Upper lobe of left lung (tissue), 6 donors: ENCODE data around the gene IFNA1. TPM values are rescaled to one million over a fixed set of nuclear protein-coding genes. Genes with fewer than 3 reads are reported as not detected.
"Not testable (repeated sequence)": the region's sequence is repeated elsewhere in the genome, so short reads cannot be mapped to it uniquely, and the experiment has no call there.

Experiments used
- ATAC-seq, 2 donors: fragments of 200-7000 bp; cut with Tn5 transposase; one replicate each; pipeline ENCODE4 v1.9.1; 2022; ENCODE audit warnings: mild to moderate bottlenecking in 2 of 2, moderate library complexity in 2 of 2; ENCODE audit not compliant: low FRiP score in 2 of 2
- DNase-seq, 2 donors: peaks; one replicate each; pipeline ENCODE4 v3.0.0-alpha.2; 2019 to 2020
- H3K27ac ChIP-seq, 4 donors: fragments of 200-600 bp; sonication (generic); one replicate each; pipeline ENCODE4 v1.5.1; 2016 to 2019
- H3K27me3 ChIP-seq, 4 donors: fragments of 200-600 bp; sonication (generic); one replicate each; pipeline ENCODE4 v1.5.1; 2017 to 2019
- H3K36me3 ChIP-seq, 4 donors: fragments of 200-600 bp; sonication (generic); one replicate each; pipeline ENCODE4 v1.5.1; 2016 to 2019
- H3K4me1 ChIP-seq, 4 donors: fragments of 200-600 bp; sonication (generic); one replicate each; pipeline ENCODE4 v1.5.1; 2018 to 2019
- H3K4me3 ChIP-seq, 4 donors: fragments of 200-600 bp; sonication (generic); one replicate each; pipeline ENCODE4 v1.5.1; 2017 to 2019; ENCODE audit warnings: mild to moderate bottlenecking in 2 of 4, moderate library complexity in 1 of 4
- H3K9me3 ChIP-seq, 4 donors: fragments of 200-600 bp; sonication (generic); one replicate each; pipeline ENCODE4 v1.5.1; 2018 to 2019
- EP300 ChIP-seq, 4 donors: sonication (generic); formaldehyde crosslinking; IDR thresholded peaks; one replicate each; pipeline ENCODE4 v1.5.1; 2017; ENCODE audit warnings: antibody characterized with exemption in 4 of 4, control low read depth in 2 of 4
- POLR2A ChIP-seq, 4 donors: fragments of 450-650 bp; IDR thresholded peaks; one replicate each; pipeline ENCODE4 v1.5.1; 2016 to 2017; ENCODE audit warnings: antibody characterized with exemption in 4 of 4, mild to moderate bottlenecking in 2 of 4
- POLR2AphosphoS5 ChIP-seq, 2 donors: sonication (generic); formaldehyde crosslinking; IDR thresholded peaks; one replicate each; pipeline ENCODE4 v1.5.1; 2017; ENCODE audit warnings: antibody characterized with exemption in 2 of 2
- WGBS, 2 donors: methylation state at CpG; one replicate each; pipeline ENCODE4 v1.1.5; 2017 to 2018; 5-methylcytosine and 5-hydroxymethylcytosine counted together
- total RNA-seq, 6 donors: library from RNA; depleted of rRNA in 4 of 6; stranded (reverse); fragments of >200 nt in 4 of 6; gene quantifications; one replicate each; pipeline versions ENCODE4 v1.1.0 to v1.2.1, GENCODE V29; 2016 to 2021
- TF ChIP-seq, protein P1 (sequence below), 6 experiments: fragments of 450-650 bp in 4 of 6; fragments of 200-600 bp in 2 of 6; sonication (generic) in 2 of 6; IDR thresholded peaks; one replicate each; pipeline ENCODE4 v1.5.1; 2016 to 2019; ENCODE audit warnings: antibody characterized with exemption in 6 of 6
- donor health status: DM: no; HTN: no; CAD: no; lungs with moderate emphysema.
- donor health status: DM: no; HTN: yes; CAD: no; lungs with severe emphysema.

IFNA1 gene
- total RNA-seq, 6 donors from 2014 or later: 0.26 to 0.30 TPM; not detected in 4

DNA sequence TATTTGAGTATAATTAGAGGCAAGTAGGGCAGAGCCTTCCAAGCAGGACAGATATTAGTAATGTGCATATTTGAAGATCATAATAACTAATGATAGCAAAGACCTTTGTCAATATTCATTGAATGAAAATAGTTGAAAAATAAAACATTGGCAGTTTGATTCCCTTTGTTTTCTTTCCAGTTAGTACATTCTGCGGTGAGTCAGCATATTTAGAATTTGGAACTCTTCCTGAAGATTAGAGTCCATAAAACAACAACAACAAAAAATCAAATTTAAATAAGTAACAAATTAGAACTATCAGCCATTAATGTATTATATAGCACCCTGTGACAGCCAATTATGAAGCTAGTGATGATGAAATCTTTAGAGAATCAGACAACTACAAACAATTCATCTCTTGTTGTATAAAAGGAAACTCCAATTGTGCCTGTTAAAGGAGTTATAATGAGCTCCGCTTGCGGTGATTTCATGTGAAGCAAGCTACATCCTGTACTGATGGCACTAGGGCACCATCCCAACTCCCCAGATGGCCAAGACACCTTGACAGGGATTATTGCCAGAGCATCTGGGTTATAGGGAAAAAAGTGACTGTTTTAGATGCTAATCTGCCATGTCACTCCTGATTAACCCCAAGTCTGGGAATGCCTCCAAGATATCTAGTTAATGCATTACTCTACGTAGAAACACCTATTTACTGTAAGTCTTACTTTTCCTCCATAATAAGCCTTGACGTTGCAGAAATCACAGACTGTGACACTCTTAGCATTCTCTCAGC, 24.6 kb upstream of the IFNA1 start:
- H3K27ac ChIP-seq: no peak overlapping the region
- 86 to 90% methylated on average over 5 of the region's 5 CpGs for WGBS, 2 donors
- no peaks in the 10 kb centered on the region for H3K36me3 ChIP-seq
- no peaks in the 10 kb centered on the region for H3K9me3 ChIP-seq
- H3K4me3 ChIP-seq: no peak overlapping the region
- TF ChIP-seq EP300 (IDR thresholded peaks at IDR 0.05) (no peak), POLR2A (IDR thresholded peaks at IDR 0.05) (no peak), POLR2AphosphoS5 (IDR thresholded peaks at IDR 0.05) (no peak)
- TF ChIP-seq, protein P1, sequence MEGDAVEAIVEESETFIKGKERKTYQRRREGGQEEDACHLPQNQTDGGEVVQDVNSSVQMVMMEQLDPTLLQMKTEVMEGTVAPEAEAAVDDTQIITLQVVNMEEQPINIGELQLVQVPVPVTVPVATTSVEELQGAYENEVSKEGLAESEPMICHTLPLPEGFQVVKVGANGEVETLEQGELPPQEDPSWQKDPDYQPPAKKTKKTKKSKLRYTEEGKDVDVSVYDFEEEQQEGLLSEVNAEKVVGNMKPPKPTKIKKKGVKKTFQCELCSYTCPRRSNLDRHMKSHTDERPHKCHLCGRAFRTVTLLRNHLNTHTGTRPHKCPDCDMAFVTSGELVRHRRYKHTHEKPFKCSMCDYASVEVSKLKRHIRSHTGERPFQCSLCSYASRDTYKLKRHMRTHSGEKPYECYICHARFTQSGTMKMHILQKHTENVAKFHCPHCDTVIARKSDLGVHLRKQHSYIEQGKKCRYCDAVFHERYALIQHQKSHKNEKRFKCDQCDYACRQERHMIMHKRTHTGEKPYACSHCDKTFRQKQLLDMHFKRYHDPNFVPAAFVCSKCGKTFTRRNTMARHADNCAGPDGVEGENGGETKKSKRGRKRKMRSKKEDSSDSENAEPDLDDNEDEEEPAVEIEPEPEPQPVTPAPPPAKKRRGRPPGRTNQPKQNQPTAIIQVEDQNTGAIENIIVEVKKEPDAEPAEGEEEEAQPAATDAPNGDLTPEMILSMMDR (IDR thresholded peaks at IDR 0.05): no peak
- no peaks in the 10 kb centered on the region for H3K27me3 ChIP-seq
- no peaks in the 10 kb centered on the region for H3K4me1 ChIP-seq
- no peak for ATAC-seq
- DNase-seq: no peak

DNA sequence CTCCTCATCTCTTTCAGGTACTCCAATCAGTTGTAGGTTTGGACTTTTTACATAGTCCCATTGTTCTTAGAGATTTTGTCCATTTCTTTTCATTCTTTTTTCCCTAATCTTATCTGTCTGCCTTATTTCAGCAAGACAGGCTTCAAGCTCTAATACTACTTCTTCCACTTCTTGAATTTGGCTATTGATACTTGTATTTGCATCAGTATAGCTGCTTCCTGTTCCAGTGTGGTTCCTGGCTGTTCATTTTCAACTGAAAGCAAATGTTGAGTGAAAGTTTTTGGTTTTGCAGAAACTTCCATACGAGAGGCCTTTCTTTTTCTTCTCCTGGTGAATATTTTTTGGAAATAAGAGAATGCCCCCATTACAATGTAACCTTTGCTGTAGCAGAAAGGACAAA, 12.0 kb upstream of the IFNA1 start:
- TF ChIP-seq POLR2AphosphoS5 (IDR thresholded peaks at IDR 0.05): no peak
- TF ChIP-seq, protein P1 (IDR thresholded peaks at IDR 0.05): no peak
- no peak for TF ChIP-seq EP300 (IDR thresholded peaks at IDR 0.05)
- TF ChIP-seq POLR2A (IDR thresholded peaks at IDR 0.05): no peak
- Histone ChIP-seq H3K27ac (no peak overlapping the region), H3K4me1 (no peaks in the 10 kb centered on the region), H3K4me3 (no peak overlapping the region), H3K27me3 (no peaks in the 10 kb centered on the region), H3K36me3 (no peaks in the 10 kb centered on the region), H3K9me3 (no peaks in the 10 kb centered on the region)
- ATAC-seq (no peak), DNase-seq (no peak)
- 75 to 85% methylated on average over 1 of the region's 1 CpG for WGBS, 2 donors

- Histone ChIP-seq H3K36me3 (no peaks in the 10 kb centered on the region), H3K9me3 (no peaks in the 10 kb centered on the region), H3K27me3 (no peaks in the 10 kb centered on the region), H3K4me3 (no peak overlapping the region), H3K4me1 (no peaks in the 10 kb centered on the region), H3K27ac (no peak overlapping the region)
- WGBS, 2 donors: 40 to 72% methylated on average over 2 of the region's 2 CpGs
- no peak for TF ChIP-seq EP300 (IDR thresholded peaks at IDR 0.05)
- DNase-seq (no peak), ATAC-seq (peak in 1 of 2 donors; percentile 31)
Observed at GRCh38 chr9:21429191-21429590, 11.0 kb upstream of the IFNA1 start.

DNA sequence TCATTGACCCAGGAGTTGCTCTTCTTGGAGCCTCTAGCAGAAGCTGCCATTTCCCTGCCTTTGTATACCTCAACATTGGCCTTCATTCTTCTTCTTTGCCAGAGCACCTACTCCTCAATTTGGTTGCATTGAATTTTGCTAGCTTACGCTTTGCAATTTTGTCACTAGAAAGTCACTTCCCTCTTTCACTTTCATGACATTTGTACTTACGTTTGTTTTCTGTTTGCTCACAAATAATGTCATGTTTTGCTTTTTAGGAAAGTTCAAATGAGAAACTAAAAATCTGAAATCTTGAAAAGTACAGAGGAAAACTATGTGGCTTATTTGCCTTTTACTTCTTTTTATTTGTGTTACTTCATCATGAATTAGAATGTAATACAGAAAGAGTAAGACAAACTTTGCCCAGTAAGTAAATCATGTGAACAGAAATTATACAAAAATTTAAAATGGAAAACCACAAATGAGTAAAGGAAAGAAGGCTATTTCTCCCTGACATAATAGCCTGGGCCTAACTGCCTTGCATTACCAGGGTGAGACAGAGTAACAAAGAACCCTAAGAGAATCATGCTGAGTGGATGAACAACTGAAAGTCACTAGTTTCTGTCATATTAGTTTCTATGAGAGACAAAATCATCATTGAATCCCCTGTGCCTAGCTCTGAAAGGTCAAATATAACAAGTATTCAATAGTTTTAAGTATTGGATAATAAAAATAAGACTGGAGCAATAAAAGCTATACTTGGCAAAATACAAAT, 7.4 kb upstream of the IFNA1 start:
- ATAC-seq: no peak
- TF ChIP-seq POLR2A (IDR thresholded peaks at IDR 0.05) (no peak), EP300 (IDR thresholded peaks at IDR 0.05) (no peak), POLR2AphosphoS5 (IDR thresholded peaks at IDR 0.05) (no peak)
- TF ChIP-seq, protein P1 (IDR thresholded peaks at IDR 0.05): no peak
- WGBS, 2 donors: 58 to 76% methylated on average over 2 of the region's 2 CpGs

GRCh38 chr9:21434202-21435014, 5.8 kb upstream of the IFNA1 start:
- 55 to 62% methylated on average over 9 of the region's 9 CpGs for WGBS, 2 donors

More for the DNA sequence above, 7.4 kb upstream of the IFNA1 start:
- Histone ChIP-seq H3K4me3 (no peak overlapping the region), H3K36me3 (no peaks in the 10 kb centered on the region), H3K27me3 (no peaks in the 10 kb centered on the region), H3K4me1 (no peaks in the 10 kb centered on the region), H3K27ac (no peak overlapping the region), H3K9me3 (no peaks in the 10 kb centered on the region)
- no peak for DNase-seq

GRCh38 chr9:21435015-21435383, 5.2 kb upstream of the IFNA1 start:
- H3K27me3 ChIP-seq, ATAC-seq, DNase-seq, H3K27ac ChIP-seq, H3K9me3 ChIP-seq, H3K4me1 ChIP-seq, H3K36me3 ChIP-seq, H3K4me3 ChIP-seq: not testable (repeated sequence)
- WGBS, 2 donors: 66 to 74% methylated on average over 7 of the region's 7 CpGs

More at GRCh38 chr9:21434202-21435014, 5.8 kb upstream of the IFNA1 start:
- TF ChIP-seq, protein P1 (IDR thresholded peaks at IDR 0.05): peak in 1 of 6 experiments; percentile 12
- no peak for TF ChIP-seq POLR2AphosphoS5 (IDR thresholded peaks at IDR 0.05)
- no peaks in the 10 kb centered on the region for H3K4me1 ChIP-seq
- H3K4me3 ChIP-seq: no peak overlapping the region
- H3K27me3 ChIP-seq: no peaks in the 10 kb centered on the region
- H3K27ac ChIP-seq: no peak overlapping the region
- DNase-seq (no peak), ATAC-seq (no peak)
- H3K36me3 ChIP-seq: no peaks in the 10 kb centered on the region
- no peaks in the 10 kb centered on the region for H3K9me3 ChIP-seq
